Liver (tissue), 9 donors: ENCODE measurements around the gene CXCL16. TPM values are rescaled to one million over a fixed set of nuclear protein-coding genes. Genes with fewer than 3 reads are reported as not detected.

Source experiments
- DNase-seq: peaks from one replicate; pipeline ENCODE4 v3.0.0-alpha.2; 2017; ENCODE audit warnings: low spot score
- H3K27ac ChIP-seq, 2 donors: one replicate each; pipeline ENCODE4 v1.7.0; 2013; ENCODE audit warnings: inconsistent platforms in 2 of 2, low read length in 2 of 2, control low read depth in 1 of 2, low read depth in 1 of 2, mild to moderate bottlenecking in 1 of 2
- H3K27me3 ChIP-seq, 4 donors: one replicate each; pipeline versions ENCODE4 v1.6.1 to v1.7.0; 2013; ENCODE audit warnings: low read length in 3 of 4, inconsistent platforms in 1 of 4, mild to moderate bottlenecking in 1 of 4, moderate library complexity in 1 of 4; ENCODE audit not compliant: control insufficient read depth in 4 of 4, insufficient read depth in 4 of 4
- H3K36me3 ChIP-seq, 4 donors: one replicate each; pipeline versions ENCODE4 v1.6.1 to v1.7.0; 2013; ENCODE audit warnings: low read length in 3 of 4, mild to moderate bottlenecking in 3 of 4, low read depth in 1 of 4, moderate library complexity in 1 of 4; ENCODE audit not compliant: control insufficient read depth in 4 of 4, insufficient read depth in 3 of 4
- H3K4me1 ChIP-seq, 4 donors: one replicate each; pipeline versions ENCODE4 v1.6.1 to v1.7.0; 2013; ENCODE audit warnings: low read length in 3 of 4, mild to moderate bottlenecking in 3 of 4, moderate library complexity in 1 of 4; ENCODE audit not compliant: control insufficient read depth in 4 of 4, insufficient read depth in 4 of 4
- H3K4me3 ChIP-seq, 3 donors: one replicate each; pipeline versions ENCODE4 v1.6.1 to v1.7.0; 2013; ENCODE audit warnings: low read length in 3 of 3, control low read depth in 1 of 3, low read depth in 1 of 3, mild to moderate bottlenecking in 1 of 3
- H3K9ac ChIP-seq, 2 donors: one replicate each; pipeline ENCODE4 v1.7.0; 2013; ENCODE audit warnings: low read length in 2 of 2, mild to moderate bottlenecking in 2 of 2, moderate library complexity in 2 of 2, control low read depth in 1 of 2, low read depth in 1 of 2
- H3K9me3 ChIP-seq, 4 donors: one replicate each; pipeline versions ENCODE4 v1.6.1 to v1.7.0; 2013; ENCODE audit warnings: low read length in 3 of 4; ENCODE audit not compliant: control insufficient read depth in 4 of 4
- EGR1 ChIP-seq, 2 donors: IDR thresholded peaks; 2 replicates each; pipeline ENCODE4 v1.6.1; 2016 to 2018; ENCODE audit warnings: antibody characterized with exemption in 2 of 2, low read depth in 2 of 2
- FOXA1 ChIP-seq: IDR thresholded peaks from 2 replicates; pipeline ENCODE4 v1.6.1; 2016; ENCODE audit warnings: antibody characterized with exemption
- FOXA2 ChIP-seq: IDR thresholded peaks from 2 replicates; pipeline ENCODE4 v1.6.1; 2016; ENCODE audit warnings: antibody characterized with exemption
- GABPA ChIP-seq, 2 donors: IDR thresholded peaks in 1 of 2; conservative IDR thresholded peaks in 1 of 2; 2 replicates each; pipeline ENCODE4 v1.6.1; 2016; ENCODE audit warnings: antibody characterized with exemption in 2 of 2, mild to moderate bottlenecking in 1 of 2, moderate library complexity in 1 of 2
- HNF4G ChIP-seq: IDR thresholded peaks from 2 replicates; pipeline ENCODE4 v1.6.1; 2016; ENCODE audit warnings: antibody characterized with exemption
- JUND ChIP-seq, 2 donors: IDR thresholded peaks; 2 replicates each; pipeline ENCODE4 v1.6.1; 2016; ENCODE audit warnings: antibody characterized with exemption in 2 of 2
- MAX ChIP-seq: IDR thresholded peaks from 2 replicates; pipeline ENCODE4 v1.6.1; 2016; ENCODE audit warnings: antibody characterized with exemption
- RAD21 ChIP-seq, 2 donors: IDR thresholded peaks; 2 replicates each; pipeline ENCODE4 v1.6.1; 2016; ENCODE audit warnings: antibody characterized with exemption in 2 of 2, mild to moderate bottlenecking in 2 of 2
- SP1 ChIP-seq: IDR thresholded peaks from 2 replicates; pipeline ENCODE4 v1.6.1; 2018; ENCODE audit warnings: antibody characterized with exemption, mild to moderate bottlenecking
- TAF1 ChIP-seq: conservative IDR thresholded peaks from 2 replicates; pipeline ENCODE4 v1.6.1; 2016; ENCODE audit warnings: antibody characterized with exemption, mild to moderate bottlenecking
- YY1 ChIP-seq: IDR thresholded peaks from 2 replicates; pipeline ENCODE4 v1.6.1; 2016; ENCODE audit warnings: antibody characterized with exemption, mild to moderate bottlenecking
- WGBS: extraction: QIAGEN DNeasy Blood & Tissue Kit; methylation state at CpG from one replicate; pipeline ENCODE4 v1.1.7; 2013; 5-methylcytosine and 5-hydroxymethylcytosine counted together
- polyA plus RNA-seq, 2 donors: library from polyadenylated mRNA; stranded (reverse) in 1 of 2; unstranded in 1 of 2; fragments of 200-250 nt in 1 of 2; fragments of >200 nt in 1 of 2; fragmentation: Nextera tagmentation in 1 of 2; extraction: Ambion mirVana in 1 of 2; gene quantifications; one replicate each; pipeline versions ENCODE4 v1.2.1 to v1.2.3, GENCODE V29; 2013 to 2015
- total RNA-seq, 2 donors: library from RNA; depleted of rRNA; stranded (reverse); fragments of >200 nt; gene quantifications; one replicate each; pipeline ENCODE4 v1.2.3, GENCODE V29; 2014
- TF ChIP-seq, protein P1 (sequence below): fragments of 150-350 bp; IDR thresholded peaks from 2 replicates; pipeline ENCODE4 v1.5.1; 2017; ENCODE audit warnings: improper control_type of control experiment, low read depth, low read length; ENCODE audit not compliant: missing input control
- TF ChIP-seq, protein P2 (sequence below): IDR thresholded peaks from 2 replicates; pipeline ENCODE4 v1.6.1; 2016; ENCODE audit warnings: antibody characterized with exemption
- donor health status: healthy.
- donor health status: healthy.
- donor health status: healthy.
- donor health status: healthy.
- donor health status: healthy.

The CXCL16 gene
- total and polyA plus RNA-seq, 4 donors: 10.7 to 41.1 (median 16.1) TPM

- TF ChIP-seq, protein P1, sequence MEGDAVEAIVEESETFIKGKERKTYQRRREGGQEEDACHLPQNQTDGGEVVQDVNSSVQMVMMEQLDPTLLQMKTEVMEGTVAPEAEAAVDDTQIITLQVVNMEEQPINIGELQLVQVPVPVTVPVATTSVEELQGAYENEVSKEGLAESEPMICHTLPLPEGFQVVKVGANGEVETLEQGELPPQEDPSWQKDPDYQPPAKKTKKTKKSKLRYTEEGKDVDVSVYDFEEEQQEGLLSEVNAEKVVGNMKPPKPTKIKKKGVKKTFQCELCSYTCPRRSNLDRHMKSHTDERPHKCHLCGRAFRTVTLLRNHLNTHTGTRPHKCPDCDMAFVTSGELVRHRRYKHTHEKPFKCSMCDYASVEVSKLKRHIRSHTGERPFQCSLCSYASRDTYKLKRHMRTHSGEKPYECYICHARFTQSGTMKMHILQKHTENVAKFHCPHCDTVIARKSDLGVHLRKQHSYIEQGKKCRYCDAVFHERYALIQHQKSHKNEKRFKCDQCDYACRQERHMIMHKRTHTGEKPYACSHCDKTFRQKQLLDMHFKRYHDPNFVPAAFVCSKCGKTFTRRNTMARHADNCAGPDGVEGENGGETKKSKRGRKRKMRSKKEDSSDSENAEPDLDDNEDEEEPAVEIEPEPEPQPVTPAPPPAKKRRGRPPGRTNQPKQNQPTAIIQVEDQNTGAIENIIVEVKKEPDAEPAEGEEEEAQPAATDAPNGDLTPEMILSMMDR: no peak
- no peak for TF ChIP-seq MAX
- TF ChIP-seq FOXA1: no peak
- TF ChIP-seq SP1: no peak
- no peak for TF ChIP-seq YY1
- no peak for TF ChIP-seq TAF1
- no peak for TF ChIP-seq FOXA2
- TF ChIP-seq RAD21 (IDR thresholded peaks at IDR 0.05): no peak
- no peak for TF ChIP-seq JUND (IDR thresholded peaks at IDR 0.05)
- TF ChIP-seq GABPA (IDR thresholded peaks at IDR 0.05 in 1 of 2, conservative IDR thresholded peaks at IDR 0.05 in 1 of 2): no peak
- TF ChIP-seq, protein P2, sequence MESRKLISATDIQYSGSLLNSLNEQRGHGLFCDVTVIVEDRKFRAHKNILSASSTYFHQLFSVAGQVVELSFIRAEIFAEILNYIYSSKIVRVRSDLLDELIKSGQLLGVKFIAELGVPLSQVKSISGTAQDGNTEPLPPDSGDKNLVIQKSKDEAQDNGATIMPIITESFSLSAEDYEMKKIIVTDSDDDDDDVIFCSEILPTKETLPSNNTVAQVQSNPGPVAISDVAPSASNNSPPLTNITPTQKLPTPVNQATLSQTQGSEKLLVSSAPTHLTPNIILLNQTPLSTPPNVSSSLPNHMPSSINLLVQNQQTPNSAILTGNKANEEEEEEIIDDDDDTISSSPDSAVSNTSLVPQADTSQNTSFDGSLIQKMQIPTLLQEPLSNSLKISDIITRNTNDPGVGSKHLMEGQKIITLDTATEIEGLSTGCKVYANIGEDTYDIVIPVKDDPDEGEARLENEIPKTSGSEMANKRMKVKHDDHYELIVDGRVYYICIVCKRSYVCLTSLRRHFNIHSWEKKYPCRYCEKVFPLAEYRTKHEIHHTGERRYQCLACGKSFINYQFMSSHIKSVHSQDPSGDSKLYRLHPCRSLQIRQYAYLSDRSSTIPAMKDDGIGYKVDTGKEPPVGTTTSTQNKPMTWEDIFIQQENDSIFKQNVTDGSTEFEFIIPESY: no peak
Measured at GRCh38 chr17:4724650-4725049, 15.1 kb downstream of the CXCL16 start (continued).

DNA sequence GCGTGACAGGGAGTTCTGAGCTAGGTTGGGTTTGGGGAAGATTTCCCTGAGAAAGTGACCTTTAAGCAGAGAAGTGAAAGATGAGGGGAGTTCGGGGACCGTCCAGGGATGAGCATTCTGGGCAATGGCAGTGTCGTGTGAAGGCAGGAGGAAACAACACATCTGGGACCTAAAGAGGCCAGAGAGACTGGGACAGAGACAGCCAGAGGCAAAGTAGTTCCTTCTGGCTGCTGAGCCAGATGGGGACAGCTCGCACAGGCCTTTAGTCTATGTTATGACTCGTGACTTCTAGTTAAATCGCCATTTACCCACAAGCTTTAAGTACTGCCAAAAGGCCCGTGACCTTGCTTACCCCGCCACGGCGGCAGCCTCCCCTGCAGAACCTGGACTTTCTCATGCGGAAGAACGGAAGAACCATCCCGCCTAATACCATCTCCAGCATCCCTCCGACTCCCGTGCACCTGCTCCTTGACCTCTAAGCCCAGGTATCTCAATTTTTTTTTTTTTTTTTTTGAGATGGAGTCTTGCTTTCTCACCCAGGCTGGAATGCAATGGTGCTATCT, 17.0 kb downstream of the CXCL16 start:
- Histone ChIP-seq H3K9ac (no peak overlapping the region), H3K27ac (no peak overlapping the region), H3K36me3 (peaks cover 0 to 3% (median 1%) of the 10 kb centered on the region in 4 donors), H3K4me1 (peaks cover 13 to 30% (median 23%) of the 10 kb centered on the region in 4 donors), H3K9me3 (no peaks in the 10 kb centered on the region), H3K4me3 (no peak overlapping the region), H3K27me3 (no peaks in the 10 kb centered on the region)
- DNase-seq: no peak
- TF ChIP-seq FOXA2 (no peak), EGR1 (IDR thresholded peaks at IDR 0.05; ENCODE audit: low read depth in 2 of 2) (no peak), FOXA1 (no peak), MAX (no peak), HNF4G (no peak), JUND (IDR thresholded peaks at IDR 0.05) (no peak)
- TF ChIP-seq, protein P1: no peak
- WGBS: 89% methylated on average over 16 of the region's 16 CpGs
